ENCODE data around the gene SYVN1.

The SYVN1 gene

DNA sequence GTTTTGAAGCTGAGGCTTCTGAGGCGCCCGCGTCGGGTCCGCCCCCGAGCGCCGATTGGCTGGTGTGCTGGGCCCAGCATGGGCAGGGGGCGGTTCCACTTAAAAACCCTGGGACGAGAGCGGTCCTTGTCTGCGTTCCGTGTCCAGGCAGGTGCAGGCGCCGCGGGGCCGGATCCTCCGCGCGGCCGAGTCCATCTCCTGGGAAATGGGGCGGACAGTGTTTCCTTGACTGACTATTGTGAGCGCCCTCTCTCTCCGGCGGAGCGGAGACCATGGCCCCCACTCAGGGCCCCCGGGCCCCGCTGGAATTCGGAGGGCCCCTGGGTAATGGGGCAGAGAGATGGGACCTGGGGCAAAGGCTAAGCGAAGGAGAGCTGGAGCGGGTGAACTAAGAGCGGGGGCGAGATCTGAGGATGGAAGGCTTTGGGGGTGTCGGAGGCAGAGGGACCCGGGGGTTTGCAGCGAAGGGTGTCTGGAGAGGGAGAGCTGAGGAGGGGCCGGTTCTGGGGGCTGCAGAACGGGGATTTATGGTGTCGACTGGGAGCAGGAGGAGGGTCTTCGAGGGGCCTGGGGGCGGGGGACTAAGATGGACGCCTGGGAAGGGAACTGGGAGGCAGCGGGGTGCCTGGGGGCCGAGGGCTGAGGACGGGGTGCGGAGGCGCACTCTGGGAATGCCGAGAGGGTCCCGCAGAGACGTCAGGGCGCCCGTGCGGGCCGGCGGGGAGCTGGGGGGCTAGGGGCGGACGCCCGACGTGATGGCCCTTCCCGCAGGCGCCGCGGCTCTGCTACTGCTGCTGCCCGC, 22.4 kb downstream of the SYVN1 start, which contains the start of gene TM7SF2:
Gene TM7SF2 (plus strand): TSS at position 129 of the 802 bp plus-strand sequence. CDS start 144 bp downstream, at position 273.
- peak; percentile 61 to 92 (median 74) for DNase-seq

DNA sequence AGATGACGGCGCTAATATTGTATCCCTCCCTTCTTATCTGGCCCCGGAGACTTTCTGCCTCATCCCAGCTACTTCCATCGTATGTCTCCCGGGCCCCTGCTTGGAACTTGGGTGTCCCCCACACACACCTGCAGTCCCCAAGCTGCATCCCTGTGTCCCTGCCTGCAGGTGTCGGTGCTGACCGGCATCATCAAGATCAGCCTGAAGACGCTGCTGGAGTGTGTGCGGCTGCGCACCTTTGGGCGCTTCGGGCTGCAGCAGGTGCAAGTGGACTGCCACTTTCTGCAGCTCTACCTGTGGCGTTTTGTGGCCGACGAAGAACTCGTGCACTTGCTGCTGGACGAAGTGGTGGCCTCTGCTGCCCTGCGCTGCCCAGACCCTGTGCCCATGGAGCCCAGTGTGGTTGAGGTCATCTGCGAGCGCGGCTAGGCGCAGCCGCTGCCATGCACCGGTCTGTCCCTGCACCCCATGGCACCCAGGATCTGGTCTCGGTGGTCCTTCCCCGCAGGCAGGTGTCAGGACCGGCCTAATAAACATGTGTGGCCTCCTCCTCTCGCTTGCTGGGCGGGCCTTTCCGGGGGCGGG, 23.1 kb downstream of the SYVN1 start:
- DNase-seq: no peak

GRCh38 chr11:65110354-65110861, 23.9 kb downstream of the SYVN1 start:
- peak; percentile 93 to 100 (median 96) for DNase-seq

DNA sequence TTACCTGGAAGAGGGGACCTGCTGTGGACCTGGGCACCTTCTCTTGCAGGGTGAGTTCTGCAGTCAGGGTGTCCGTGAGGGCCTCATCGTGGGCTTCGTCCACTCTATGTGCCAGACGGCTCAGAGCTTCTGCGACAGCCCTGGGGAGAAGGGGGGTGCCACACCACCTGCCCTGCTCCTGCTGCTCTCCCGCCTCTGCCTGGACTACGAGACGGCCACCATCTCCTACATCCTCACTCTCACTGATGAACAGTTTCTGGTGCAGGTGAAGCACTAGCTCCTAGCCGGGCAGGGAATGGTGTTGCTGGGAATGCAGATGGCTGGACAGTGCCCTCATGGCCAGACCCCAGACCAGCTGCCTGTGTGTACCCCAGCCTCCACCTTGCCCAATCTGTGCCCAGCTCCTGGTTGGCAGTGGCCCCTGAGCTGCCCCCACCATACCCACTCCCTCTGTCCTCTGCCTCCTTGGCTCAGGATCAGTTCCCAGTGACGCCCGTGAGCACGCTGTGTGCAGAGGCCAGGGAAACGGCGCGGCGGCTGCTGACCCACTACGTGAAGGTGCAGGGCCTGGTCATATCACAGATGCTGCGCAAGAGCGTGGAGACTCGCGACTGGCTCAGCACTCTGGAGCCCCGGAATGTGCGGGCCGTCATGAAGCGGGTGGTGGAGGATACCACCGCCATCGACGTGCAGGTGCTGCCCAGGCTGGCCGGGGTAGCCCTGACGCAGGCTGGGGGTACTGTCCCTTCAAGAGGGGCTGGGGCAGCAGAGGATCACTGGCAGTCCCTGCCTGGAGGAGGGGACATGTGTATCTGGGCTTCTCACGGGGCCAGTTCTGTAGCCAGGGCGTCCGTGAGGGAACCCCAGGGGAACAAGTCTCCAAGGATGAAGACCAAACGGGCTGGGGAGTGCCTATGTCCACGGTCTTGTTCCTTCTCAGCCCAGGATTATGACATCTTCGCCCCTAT, 24.8 kb downstream of the SYVN1 start:
- DNase-seq: no peak

- DNase-seq: no peak
These were observed 25.7 kb downstream of the SYVN1 start for GRCh38 chr11:65108469-65109123.

DNA sequence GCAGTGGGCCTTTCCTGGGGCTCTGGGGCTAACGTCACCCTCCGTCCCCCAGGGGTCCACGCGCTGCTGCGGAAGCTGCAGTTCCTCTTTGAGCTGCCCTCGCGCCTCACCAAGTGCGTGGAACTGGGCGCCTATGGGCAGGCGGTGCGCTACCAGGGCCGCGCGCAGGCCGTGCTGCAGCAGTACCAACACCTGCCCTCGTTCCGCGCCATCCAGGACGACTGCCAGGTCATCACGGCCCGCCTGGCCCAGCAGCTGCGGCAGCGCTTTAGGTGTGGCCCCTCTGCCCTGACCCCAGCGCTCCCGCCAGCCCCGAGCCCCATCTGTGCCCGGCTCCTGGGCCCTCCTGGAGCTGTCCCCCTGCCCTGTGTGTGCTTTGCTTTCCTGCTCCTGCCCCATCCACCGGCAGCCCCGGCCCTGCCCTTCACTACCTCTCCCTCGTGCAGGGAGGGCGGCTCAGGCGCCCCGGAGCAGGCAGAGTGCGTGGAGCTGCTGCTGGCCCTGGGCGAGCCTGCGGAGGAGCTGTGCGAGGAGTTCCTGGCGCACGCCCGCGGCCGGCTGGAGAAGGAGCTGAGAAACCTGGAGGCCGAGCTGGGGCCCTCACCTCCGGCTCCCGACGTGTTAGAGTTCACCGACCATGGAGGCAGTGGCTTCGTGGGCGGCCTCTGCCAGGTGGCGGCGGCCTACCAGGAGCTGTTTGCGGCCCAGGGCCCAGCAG, 26.4 kb downstream of the SYVN1 start:
- no peak for DNase-seq

- no peak for DNase-seq
These were observed 27.2 kb downstream of the SYVN1 start for GRCh38 chr11:65107078-65107477.

DNA sequence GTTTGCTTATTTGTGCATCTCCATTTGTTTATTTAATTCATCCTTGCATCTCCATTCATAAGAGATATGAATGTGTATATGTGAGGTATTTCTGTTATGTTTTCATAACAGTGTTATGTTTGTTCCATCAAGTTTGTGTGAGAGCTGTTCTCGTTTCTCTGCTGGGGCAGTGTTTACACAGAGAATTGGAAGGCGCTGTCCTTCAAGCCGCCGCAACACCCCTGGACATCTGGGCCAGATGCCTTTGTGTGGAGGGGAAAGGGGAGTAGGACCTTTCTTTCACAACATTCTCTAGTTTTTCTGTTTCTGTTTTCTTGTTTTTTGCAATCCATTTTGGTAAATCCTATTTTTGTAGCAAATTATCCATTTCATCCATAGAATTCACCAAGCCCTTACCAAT, 29.7 kb downstream of the SYVN1 start:
- no peak for DNase-seq

- DNase-seq: no peak
These were observed 30.8 kb downstream of the SYVN1 start for GRCh38 chr11:65103476-65103875.

- DNase-seq: no peak
These were observed 31.9 kb downstream of the SYVN1 start for GRCh38 chr11:65102142-65103095.

GRCh38 chr11:65100674-65101350, 33.5 kb downstream of the SYVN1 start:
- DNase-seq: no peak

DNA sequence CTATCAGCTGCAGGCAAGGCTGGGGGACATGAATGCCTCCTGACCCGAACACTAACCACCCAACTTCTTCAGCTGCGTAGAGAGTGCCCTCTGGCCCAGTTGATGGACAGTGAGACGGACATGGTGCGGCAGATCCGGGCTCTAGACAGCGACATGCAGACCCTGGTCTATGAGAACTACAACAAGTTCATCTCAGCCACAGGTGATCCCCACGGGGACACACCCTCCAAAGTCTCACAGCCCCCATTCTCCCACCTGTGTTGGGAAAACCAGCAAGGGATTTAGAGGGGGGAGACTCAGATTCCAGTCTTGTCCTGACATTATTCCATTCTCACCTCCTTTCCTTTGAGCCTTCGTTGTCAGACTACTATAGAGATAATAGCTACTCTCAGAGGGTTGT, 37.4 kb downstream of the SYVN1 start:
- DNase-seq: no peak

- DNase-seq: peak; percentile 65 to 79 (median 66)
These were observed 38.1 kb downstream of the SYVN1 start, which contains the start of gene VPS51 for GRCh38 chr11:65095974-65096806. VPS51 (plus strand) TSS chr11:65096214; CDS start chr11:65096251, 37 bp downstream.

DNA sequence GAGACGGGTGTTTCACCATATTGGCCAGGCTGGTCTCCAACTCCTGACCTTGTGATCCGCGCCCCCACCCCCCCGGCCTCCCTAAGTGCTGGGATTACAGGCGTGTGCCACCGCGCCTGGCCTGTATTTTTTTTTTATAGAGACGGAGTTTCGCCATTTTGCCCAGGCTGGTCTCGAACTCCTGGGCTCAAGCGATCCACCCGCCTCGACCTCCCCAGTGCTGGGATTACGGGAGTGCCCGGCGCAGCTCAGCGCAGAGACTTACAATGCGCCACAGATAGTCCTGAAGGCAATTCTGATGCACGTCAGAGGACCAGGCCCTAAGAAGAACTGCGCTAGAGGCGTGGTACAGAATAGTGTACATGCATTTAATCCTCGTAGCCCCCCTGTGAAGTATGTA, 38.9 kb downstream of the SYVN1 start:
- no peak for DNase-seq

GRCh38 chr11:65090628-65091027, 43.7 kb downstream of the SYVN1 start:
- DNase-seq: no peak

DNA sequence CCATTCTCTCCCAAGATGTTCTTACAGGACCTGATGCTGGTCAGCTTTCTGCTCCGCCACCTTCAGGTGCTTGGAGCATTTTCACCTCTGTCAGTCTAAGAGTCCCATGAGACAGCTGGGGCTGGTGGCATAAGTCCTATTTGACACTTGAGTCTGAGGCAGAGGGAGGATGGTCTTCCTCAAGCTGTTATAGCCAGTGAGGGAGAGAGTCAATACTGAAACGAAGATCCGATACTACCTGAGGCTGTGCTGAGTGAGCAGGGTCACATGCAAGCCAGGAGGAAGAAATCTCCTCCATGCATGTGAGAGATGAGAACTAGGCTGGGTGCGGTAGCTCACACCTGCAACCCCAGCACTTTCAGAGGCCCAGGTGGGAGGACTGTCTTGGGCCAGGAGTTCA, 44.7 kb downstream of the SYVN1 start:
- no peak for DNase-seq

DNA sequence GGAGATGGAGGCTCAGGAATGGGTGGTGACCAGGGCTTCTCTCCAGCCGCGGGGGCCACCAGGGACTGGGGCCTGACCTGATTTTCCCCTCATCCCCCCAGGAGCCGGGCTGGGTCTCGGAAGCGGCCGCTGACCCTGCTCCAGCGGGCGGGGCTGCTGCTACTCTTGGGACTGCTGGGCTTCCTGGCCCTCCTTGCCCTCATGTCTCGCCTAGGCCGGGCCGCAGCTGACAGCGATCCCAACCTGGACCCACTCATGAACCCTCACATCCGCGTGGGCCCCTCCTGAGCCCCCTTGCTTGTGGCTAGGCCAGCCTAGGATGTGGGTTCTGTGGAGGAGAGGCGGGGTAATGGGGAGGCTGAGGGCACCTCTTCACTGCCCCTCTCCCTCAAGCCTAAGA, 46.5 kb downstream of the SYVN1 start:
- DNase-seq: no peak

DNA sequence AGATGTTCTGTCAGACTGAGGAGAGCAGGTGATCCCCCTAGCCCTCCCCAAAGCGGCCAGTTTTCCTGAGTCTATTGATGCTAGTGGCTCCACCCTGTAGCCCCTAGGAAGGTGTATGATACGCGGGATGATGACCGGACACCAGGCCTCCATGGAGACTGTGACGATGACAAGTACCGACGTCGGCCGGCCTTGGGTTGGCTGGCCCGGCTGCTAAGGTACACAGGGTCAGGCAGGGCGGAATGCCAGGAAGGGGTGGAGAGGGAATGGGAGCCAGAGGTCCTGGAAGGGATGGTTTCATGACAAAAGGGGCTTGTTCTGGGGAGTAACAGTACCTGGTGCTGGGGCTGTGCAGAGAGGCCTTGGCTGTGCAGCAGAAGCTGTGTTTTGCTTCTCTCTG, 47.1 kb downstream of the SYVN1 start:
- DNase-seq: no peak

GRCh38 chr11:65086809-65087208, 47.5 kb downstream of the SYVN1 start:
- DNase-seq: no peak
